HG03108 (cell line): ENCODE data around the gene ADCY1.

ENCODE experiments used
- ATAC-seq: cut with Tn5 transposase; IDR thresholded peaks from one replicate; pipeline ENCODE4 v1.9.1; 2021; ENCODE audit warnings: moderate library complexity; ENCODE audit not compliant: unreplicated experiment

The ADCY1 gene

GRCh38 chr7:45663167-45663921 lies 89.2 kb downstream of the ADCY1 start:
- ATAC-seq: no peak

DNA sequence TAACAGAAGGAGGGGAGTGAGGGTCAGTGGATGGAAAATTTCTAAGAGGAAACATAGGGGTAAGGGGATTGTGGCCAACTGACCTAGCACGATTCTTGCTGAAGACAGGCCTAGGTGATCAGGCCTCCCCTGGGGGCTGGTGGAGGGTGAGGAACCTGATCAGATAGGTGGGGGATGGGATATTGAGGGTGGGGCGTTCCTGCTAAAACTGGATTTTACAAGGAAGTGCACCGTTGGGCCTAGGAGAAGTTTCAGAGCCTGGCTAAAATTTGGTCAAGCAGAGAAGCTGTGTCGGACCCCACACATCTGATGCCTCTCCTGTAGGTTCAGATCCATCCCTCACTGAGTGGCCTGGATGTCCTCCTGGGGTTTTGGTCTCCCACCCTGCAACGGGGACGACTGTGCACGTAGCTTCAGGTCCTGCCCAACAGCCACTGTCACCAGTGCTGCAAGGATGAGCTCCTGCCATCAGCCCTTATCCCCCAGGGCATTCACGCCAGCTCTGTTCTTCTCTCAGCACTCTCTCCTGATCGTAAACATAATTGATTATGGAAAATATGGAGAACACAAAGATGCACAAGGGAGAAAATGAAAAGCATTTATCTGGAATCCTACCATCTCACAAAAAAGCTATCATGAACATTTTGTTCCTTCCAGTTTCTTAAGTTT lies 89.9 kb downstream of the ADCY1 start:
- ATAC-seq: no peak

- no peak for ATAC-seq
Measured at GRCh38 chr7:45665172-45665571, 91.0 kb downstream of the ADCY1 start.

GRCh38 chr7:45670227-45670626 lies 96.1 kb downstream of the ADCY1 start:
- ATAC-seq: no peak

DNA sequence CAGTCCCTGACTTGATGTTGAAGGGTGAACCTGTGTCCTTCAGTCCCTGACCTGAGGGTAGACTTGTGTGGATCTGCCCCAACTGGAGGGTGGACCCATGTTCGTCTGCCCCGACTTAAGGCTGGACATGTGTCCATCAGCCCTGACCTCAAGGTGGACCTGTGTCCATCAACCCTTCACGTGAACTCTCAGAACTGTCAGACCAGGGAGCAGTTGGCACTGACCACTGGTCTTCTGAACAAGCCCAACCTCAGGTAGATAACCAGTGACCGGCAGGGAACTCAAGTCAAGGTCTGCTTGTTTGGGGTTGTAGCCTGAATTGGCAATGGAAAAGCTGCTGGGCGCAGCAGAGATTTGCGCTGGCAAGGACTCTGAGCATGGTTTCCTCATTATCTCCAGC lies 96.5 kb downstream of the ADCY1 start:
- ATAC-seq: no peak

DNA sequence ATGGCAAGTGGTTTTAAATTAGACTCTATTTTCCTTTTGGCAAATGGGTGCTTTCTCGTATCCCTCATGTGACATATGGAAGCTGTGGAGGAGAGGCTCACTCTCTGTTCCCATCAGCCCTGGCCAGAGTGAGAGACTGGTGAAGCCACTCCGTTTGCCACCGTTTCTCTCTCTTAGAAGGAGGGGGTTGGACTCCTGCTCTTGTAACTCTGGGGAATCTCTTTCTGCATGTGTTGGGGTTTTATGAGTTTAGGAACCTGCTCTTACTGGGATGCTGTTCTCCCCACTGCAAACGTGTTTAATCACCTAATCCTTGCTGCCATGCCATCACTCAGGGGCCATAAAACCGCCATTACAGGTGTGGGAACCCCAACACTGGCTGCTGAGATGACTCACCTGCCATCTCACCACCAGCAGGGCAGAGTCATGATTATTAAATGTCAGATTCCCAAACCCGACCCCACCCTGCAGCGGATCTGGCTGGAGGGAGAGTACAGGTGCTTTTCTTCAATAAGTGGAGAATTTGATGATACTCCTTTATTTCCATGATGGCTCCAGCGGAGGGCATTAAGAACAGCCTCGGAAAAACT lies 103.2 kb downstream of the ADCY1 start:
- ATAC-seq: no peak

DNA sequence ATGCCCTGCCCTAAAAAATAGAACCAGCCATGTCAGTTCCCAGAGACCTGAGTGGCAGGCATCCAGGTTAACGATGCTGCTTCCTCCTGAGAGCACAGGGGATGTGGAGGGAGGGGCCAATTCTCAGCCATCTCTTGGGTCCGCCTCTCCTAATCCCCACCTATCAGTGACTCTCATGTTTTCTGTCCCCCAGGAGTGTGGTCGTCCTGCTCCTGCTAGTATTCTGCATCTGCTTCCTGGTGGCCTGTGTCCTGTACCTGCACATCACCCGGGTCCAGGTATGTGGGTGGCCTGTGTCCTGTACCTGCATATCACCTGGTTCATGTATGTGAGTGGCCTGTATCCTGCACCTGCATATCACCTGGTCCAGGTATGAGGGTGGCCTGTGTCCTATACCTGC lies 105.3 kb downstream of the ADCY1 start:
- ATAC-seq: no peak

DNA sequence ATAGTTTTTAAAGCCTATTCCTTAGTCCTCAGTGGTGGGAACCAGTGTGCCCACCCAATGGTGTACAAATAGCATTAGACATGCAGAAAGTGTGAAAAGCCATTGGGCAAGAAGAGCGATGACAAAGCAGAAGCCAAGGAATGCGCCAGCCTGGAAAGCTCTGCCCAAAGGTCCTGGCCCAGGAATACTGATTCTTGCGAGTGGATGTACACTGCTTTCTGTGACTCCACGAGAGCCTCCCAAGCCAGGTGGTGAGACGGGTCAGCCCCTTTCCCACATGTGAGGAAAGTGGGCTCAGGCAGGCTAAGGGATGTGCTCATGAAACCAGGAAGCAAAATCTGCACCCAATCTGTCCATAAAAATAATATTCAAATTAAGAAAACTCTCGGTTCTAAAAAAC lies 106.6 kb downstream of the ADCY1 start:
- ATAC-seq: no peak

DNA sequence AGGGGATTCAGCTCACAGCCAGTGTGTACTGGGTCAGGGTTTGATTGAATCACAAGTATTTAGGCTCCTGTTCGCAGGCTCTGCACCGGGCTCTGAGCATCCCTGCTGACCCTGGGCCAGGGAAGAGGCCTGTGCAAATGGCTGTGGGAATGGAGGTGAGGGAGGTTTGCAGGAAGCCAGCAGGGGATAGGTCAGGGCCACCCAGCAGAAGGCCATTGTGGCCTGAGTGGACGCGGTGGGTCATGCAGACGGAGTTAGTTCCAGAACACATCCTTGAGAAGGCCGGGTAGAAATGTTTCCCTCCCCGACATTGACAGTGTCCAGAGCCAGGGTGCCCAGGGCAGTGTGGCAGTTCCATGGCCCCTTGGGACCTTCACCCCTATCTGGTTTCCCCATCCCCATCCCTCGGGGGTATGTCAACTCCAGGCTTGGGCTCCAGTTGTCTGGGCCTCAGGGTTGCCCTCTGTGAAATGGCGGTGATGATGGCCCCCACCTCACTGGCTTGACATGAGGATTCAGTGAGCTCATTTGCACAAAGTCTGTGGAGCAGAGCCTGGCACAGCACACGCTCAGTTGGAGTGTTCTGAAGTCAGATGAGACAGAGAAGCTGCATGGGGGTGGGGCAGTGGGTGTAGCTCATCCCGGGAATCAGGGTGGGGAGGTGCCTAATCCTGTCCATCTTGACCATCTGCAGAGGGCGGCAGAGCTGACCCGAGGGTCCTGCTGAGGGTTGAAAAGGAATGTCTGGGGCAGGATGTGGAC lies 107.6 kb downstream of the ADCY1 start:
- ATAC-seq: no peak

GRCh38 chr7:45682358-45682735 lies 108.2 kb downstream of the ADCY1 start:
- ATAC-seq: no peak

GRCh38 chr7:45682836-45683555 lies 108.8 kb downstream of the ADCY1 start:
- ATAC-seq: no peak

- ATAC-seq: no peak
Measured at GRCh38 chr7:45683556-45684148, 109.5 kb downstream of the ADCY1 start.

- no peak for ATAC-seq
Measured at GRCh38 chr7:45684910-45685618, 110.9 kb downstream of the ADCY1 start.

DNA sequence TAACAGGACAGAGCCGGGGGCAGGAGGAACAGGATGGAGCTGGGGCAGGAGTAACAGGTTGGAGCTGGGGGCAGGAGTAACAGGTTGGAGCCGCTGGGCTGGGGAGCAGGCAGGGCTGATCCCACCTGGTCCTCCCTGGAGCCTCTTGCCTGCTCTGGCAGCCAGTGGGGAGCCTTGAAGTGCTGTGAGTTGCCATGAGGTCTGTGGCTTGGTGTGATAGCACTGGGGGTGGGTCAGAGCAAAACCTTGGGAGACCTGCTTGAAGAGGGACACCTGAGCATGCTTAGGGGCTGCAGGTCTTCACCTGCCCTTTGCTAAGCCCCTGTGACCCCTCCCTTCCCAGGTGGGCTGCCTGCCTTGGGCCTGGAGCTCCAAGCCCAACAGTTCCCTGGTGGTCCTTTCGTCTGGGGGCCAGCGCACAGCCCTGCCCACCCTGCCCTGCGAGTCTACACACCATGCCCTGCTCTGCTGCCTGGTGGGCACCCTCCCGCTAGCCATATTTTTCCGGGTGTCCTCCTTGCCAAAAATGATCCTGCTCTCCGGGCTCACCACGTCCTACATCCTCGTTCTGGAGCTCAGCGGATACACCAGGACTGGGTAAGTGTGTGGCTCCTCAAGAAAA lies 111.6 kb downstream of the ADCY1 start:
- ATAC-seq: no peak

DNA sequence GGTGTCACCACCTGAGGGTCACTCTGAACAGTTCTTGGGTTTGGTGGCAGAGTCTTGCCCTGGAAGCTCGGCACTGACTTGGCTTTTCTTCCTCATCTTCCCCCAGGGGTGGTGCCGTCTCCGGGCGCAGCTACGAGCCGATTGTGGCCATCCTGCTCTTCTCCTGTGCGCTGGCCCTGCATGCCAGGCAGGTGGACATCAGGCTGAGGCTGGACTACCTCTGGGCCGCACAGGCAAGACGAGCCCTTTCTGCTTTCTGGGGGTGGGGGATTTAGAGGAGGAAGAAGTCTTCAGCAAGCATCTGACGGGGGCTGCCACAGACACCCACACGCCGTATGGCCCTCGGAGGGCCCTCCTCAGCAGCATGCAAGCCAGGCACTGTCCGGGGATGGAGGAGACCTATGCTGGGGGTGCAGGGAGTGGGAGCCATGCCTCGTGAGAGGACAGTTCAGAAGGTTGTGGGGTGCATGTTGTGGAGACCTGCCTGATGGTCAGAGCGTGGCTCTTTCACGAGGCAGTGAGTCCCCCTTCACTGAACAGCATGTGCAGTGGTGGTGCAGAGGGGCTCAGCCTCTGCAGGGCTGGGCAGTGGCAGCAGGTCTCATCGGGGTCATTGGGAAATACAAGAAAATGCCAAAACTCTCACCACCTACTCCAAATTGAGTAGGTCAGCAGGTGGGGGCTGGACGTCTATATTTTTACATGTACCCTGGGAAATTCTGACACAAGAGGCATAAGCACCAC lies 112.4 kb downstream of the ADCY1 start:
- no peak for ATAC-seq

DNA sequence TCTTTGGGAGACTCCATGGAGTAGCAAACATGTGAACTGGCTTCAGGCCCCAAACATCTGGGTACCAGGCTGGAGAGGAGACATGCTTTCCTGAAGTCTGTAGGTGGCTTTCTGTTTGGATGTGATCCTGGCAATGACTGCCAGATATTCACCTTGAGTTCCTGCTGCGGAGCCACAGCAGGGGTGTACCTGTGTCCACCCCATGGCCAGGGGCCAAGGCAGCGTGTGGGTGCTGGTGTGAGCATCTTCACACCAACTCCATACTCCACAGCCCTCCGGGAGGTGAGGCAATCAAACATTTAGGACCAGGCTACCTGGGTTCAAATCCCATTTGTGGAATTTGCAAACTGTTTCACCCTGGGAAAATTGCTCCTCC lies 113.0 kb downstream of the ADCY1 start:
- no peak for ATAC-seq

GRCh38 chr7:45687721-45688120 lies 113.6 kb downstream of the ADCY1 start:
- ATAC-seq: no peak

DNA sequence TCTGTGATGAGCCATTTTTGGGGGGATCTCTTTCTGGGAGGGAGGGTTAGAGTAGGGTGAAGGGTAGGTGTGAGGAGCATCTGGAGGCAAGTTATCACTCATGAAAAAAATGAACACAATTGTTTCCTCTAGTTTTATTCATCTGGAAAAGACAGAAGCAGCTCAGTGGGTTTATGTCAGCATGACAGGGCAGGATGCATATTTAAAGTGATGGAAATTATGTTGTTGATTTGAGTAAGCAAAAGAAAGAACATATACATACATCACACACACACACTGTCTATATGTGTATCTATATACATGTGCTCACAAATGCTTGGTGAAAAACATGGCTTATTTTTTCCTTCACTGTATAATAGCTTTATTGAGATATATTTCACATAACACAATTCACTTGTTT lies 114.2 kb downstream of the ADCY1 start:
- ATAC-seq: no peak
